Muscle of arm (tissue), 12 donors: ENCODE data around the gene MTMR8. TPM values are rescaled to one million over a fixed set of nuclear protein-coding genes. Genes with fewer than 3 reads are reported as not detected.

ENCODE experiments used
- DNase-seq: peaks from one replicate; pipeline ENCODE4 v3.0.0-alpha.2; 2013
- polyA plus RNA-seq, 12 donors: library from polyadenylated mRNA; unstranded; fragments of 120-200 nt; gene quantifications; one replicate each; pipeline ENCODE4 v1.2.1, GENCODE V29; 2013; ENCODE audit not compliant: insufficient read length in 12 of 12

The MTMR8 gene
- polyA plus RNA-seq, 12 donors, result 0.70 to 1.9 (median 1.4) TPM; not detected in 2

DNA sequence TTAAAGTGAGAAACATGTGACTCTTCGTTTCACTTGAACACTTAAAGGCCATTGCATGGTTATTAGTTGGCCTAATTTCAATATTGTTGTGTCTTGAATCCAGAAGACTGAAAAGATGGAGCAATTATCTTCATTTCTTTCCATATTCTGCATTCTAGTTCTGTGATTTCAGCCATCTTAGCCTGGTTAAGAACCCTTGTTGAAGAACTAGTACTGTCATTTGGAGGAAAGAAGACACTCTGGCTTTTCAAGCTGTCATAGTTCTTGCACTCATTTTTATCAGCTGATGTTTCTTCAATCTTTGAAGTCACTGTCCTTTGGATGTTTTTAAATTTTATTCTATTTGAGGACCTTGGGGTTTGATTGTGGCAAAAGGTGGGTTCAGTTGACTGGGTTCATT lies 81.6 kb downstream of the MTMR8 start:
- no peak for DNase-seq

GRCh38 chrX:64306712-64307111 lies 88.5 kb downstream of the MTMR8 start:
- no peak for DNase-seq

GRCh38 chrX:64291123-64291522 lies 104.1 kb downstream of the MTMR8 start:
- no peak for DNase-seq

DNA sequence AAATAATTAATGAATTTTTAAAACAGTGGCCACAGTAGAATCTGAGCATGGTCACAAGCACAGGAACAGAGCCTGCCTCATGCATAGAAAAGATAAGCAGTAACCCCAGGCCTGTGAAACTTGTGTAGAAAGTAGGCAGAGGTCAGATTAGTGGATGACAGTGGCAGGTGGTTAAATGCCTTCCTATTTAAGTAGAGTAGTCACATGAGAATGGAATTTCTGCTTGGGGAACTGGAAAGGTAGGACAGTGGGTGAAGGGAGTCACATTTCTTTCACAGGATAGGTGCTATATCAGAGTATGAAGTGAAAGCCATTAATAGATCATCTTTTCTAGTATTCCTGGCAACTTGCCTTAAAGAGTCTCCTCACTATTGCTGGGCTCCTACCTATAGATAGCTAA lies 130.0 kb downstream of the MTMR8 start:
- DNase-seq, result no peak

DNA sequence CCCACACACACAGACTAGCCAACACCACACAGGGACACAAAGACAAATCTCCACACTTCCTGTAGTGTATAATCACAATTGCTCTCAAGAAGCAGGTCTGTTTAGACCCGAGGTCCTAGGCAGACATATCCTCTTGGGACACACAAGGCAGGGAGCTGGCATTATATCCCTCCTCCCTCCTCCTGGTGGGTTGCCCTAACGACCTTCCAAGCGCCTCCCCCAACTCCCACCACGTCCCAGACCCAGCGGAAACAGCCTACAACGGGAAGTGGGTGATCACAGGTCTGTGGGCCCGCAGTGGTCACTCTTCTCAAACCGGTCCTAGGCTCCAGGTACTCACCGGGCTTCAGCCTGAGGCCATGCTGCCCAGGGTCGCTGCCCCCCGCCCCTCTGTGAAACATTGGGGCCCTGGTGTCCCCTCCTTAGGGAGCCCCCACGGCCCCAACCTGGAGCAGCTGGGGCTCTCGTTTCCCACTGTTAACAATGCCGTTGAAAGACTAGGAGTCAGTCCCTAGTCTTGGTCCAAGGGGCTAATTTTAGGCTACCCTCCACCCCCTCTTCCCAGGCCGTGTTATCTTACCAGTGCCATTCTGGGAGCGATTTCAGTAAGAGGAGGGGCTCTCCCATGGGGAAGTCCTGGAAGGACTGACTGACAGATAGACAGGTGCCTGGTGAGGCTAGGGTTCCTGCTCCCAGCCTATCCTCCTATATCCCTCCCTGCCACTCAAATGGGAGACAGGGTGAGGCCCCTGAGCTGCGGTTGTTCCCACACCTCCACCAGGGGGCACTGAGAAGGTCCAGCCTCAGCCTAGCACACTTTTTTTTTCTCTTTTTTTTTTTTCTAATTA lies 164.9 kb downstream of the MTMR8 start, which contains the start of gene ASB12:
ASB12 (minus strand) TSS at position 485 of the 848 bp plus-strand sequence. CDS start 4,957 bp downstream, outside the sequence.
- no peak for DNase-seq

GRCh38 chrX:64229154-64229553 lies 166.1 kb downstream of the MTMR8 start:
- no peak for DNase-seq

Other genes with a start within 250 kb of the MTMR8 start
- gene AMER1, start 189.7 kb downstream of the MTMR8 start, polyA plus RNA-seq, result 1 to 10 TPM in 11 of 12 donors, not detected in 1; 5.8 to 7.6 (median 6.3) TPM
- gene ASB12, start 164.8 kb downstream of the MTMR8 start, polyA plus RNA-seq, result 10 to 100 TPM in 10 of 12 donors, 1 to 10 TPM in 1, not detected in 1; 9.9 to 32.9 (median 22.0) TPM